ENCODE data around the gene IL1R2. TPM values are rescaled to one million over a fixed set of nuclear protein-coding genes. Genes with fewer than 3 reads are reported as not detected.

Gene IL1R2
- total RNA-seq, 1 donor from 2014 or later = not detected

GRCh38 chr2:101967826-101968513 lies 23.8 kb upstream of the IL1R2 start:
- DNase-seq = no peak
- no peaks in the 10 kb centered on the region for H3K4me1 Mint-ChIP-seq (ENCODE audit: low read depth, unreplicated experiment)
- H3K36me3 Mint-ChIP-seq (ENCODE audit: unreplicated experiment) = peaks cover 11% of the 10 kb centered on the region
- no peak overlapping the region for H3K4me3 Mint-ChIP-seq (ENCODE audit: unreplicated experiment)
- H3K27me3 Mint-ChIP-seq (ENCODE audit: unreplicated experiment) = peaks cover 2% of the 10 kb centered on the region
- H3K27ac Mint-ChIP-seq (ENCODE audit: unreplicated experiment) = no peak overlapping the region
- H3K9me3 Mint-ChIP-seq (ENCODE audit: unreplicated experiment) = peaks cover 3% of the 10 kb centered on the region
- TF ChIP-seq, protein P1, sequence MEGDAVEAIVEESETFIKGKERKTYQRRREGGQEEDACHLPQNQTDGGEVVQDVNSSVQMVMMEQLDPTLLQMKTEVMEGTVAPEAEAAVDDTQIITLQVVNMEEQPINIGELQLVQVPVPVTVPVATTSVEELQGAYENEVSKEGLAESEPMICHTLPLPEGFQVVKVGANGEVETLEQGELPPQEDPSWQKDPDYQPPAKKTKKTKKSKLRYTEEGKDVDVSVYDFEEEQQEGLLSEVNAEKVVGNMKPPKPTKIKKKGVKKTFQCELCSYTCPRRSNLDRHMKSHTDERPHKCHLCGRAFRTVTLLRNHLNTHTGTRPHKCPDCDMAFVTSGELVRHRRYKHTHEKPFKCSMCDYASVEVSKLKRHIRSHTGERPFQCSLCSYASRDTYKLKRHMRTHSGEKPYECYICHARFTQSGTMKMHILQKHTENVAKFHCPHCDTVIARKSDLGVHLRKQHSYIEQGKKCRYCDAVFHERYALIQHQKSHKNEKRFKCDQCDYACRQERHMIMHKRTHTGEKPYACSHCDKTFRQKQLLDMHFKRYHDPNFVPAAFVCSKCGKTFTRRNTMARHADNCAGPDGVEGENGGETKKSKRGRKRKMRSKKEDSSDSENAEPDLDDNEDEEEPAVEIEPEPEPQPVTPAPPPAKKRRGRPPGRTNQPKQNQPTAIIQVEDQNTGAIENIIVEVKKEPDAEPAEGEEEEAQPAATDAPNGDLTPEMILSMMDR (IDR thresholded peaks at IDR 0.05; ENCODE audit: partially characterized antibody, unreplicated experiment) = no peak

- no peak overlapping the region for H3K27ac Mint-ChIP-seq (ENCODE audit: unreplicated experiment)
- no peak for DNase-seq
Observed at GRCh38 chr2:101969723-101970122, 22.0 kb upstream of the IL1R2 start.

DNA sequence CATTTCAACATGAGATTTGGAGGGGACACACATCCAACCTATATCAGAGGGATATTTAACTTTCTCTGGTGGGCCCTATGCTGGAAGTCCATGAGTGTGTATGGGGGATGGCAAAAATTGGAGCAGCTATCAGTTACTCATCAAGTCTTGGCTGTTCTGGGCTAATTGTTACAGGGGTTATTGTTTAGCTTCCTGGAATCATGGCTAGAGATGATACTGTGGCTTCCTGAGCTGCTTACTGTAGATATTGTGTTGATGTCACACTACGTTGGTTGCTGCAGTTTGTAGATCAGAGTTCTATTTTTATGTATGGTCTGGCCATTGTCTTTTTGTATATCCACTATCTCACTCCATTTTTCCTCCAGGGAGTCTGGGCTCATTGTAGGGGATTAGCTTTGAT lies 20.9 kb upstream of the IL1R2 start:
- Mint-ChIP-seq H3K36me3 (ENCODE audit: unreplicated experiment) (peaks cover 11% of the 10 kb centered on the region), H3K27ac (ENCODE audit: unreplicated experiment) (no peak overlapping the region), H3K4me3 (ENCODE audit: unreplicated experiment) (no peak overlapping the region), H3K4me1 (ENCODE audit: low read depth, unreplicated experiment) (peaks cover 4% of the 10 kb centered on the region), H3K27me3 (ENCODE audit: unreplicated experiment) (no peaks in the 10 kb centered on the region), H3K9me3 (ENCODE audit: unreplicated experiment) (peaks cover 3% of the 10 kb centered on the region)
- TF ChIP-seq, protein P1 (IDR thresholded peaks at IDR 0.05; ENCODE audit: partially characterized antibody, unreplicated experiment) = no peak
- no peak for DNase-seq

More at GRCh38 chr2:101969723-101970122, 22.0 kb upstream of the IL1R2 start:
- peaks cover 3% of the 10 kb centered on the region for H3K9me3 Mint-ChIP-seq (ENCODE audit: unreplicated experiment)
- H3K4me3 Mint-ChIP-seq (ENCODE audit: unreplicated experiment) = no peak overlapping the region
- peaks cover 11% of the 10 kb centered on the region for H3K36me3 Mint-ChIP-seq (ENCODE audit: unreplicated experiment)
- H3K27me3 Mint-ChIP-seq (ENCODE audit: unreplicated experiment) = no peaks in the 10 kb centered on the region
- peaks cover 3% of the 10 kb centered on the region for H3K4me1 Mint-ChIP-seq (ENCODE audit: low read depth, unreplicated experiment)
- TF ChIP-seq, protein P1 (IDR thresholded peaks at IDR 0.05; ENCODE audit: partially characterized antibody, unreplicated experiment) = no peak

DNA sequence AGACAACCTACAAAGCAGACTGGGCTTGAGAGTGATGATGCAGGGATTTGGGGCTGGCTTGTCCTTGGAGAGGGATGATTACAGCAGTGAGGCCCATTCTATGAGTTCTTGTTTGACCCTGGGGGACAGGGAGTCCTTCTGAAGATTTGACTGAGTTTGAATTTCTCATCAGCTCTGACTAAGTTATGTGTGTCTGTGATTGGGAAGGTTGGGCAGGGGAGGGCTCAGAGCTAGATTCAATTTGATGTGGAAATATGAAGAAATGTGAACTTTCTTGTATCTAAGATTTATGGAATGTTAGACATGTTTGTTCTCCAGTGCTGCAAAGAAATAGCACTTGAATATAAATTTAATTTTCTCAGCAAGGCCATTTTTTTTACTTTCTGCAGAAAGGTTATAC lies 19.9 kb upstream of the IL1R2 start:
- peaks cover 3% of the 10 kb centered on the region for H3K9me3 Mint-ChIP-seq (ENCODE audit: unreplicated experiment)
- DNase-seq = no peak
- peaks cover 9% of the 10 kb centered on the region for H3K4me1 Mint-ChIP-seq (ENCODE audit: low read depth, unreplicated experiment)
- H3K27ac Mint-ChIP-seq (ENCODE audit: unreplicated experiment) = no peak overlapping the region
- no peaks in the 10 kb centered on the region for H3K27me3 Mint-ChIP-seq (ENCODE audit: unreplicated experiment)
- TF ChIP-seq, protein P1 (IDR thresholded peaks at IDR 0.05; ENCODE audit: partially characterized antibody, unreplicated experiment) = no peak
- no peak overlapping the region for H3K4me3 Mint-ChIP-seq (ENCODE audit: unreplicated experiment)
- H3K36me3 Mint-ChIP-seq (ENCODE audit: unreplicated experiment) = peaks cover 11% of the 10 kb centered on the region

- TF ChIP-seq, protein P1 (IDR thresholded peaks at IDR 0.05; ENCODE audit: partially characterized antibody, unreplicated experiment) = no peak
- peaks cover 3% of the 10 kb centered on the region for H3K9me3 Mint-ChIP-seq (ENCODE audit: unreplicated experiment)
- H3K4me3 Mint-ChIP-seq (ENCODE audit: unreplicated experiment) = no peak overlapping the region
- peaks cover 2% of the 10 kb centered on the region for H3K27me3 Mint-ChIP-seq (ENCODE audit: unreplicated experiment)
- no peak for DNase-seq
- H3K27ac Mint-ChIP-seq (ENCODE audit: unreplicated experiment) = no peak overlapping the region
- H3K4me1 Mint-ChIP-seq (ENCODE audit: low read depth, unreplicated experiment) = peaks cover 11% of the 10 kb centered on the region
- H3K36me3 Mint-ChIP-seq (ENCODE audit: unreplicated experiment) = peaks cover 11% of the 10 kb centered on the region
Observed at GRCh38 chr2:101972621-101973434, 18.9 kb upstream of the IL1R2 start.
